Measurements from ENCODE around the gene DNTT. TPM values are rescaled to one million over a fixed set of nuclear protein-coding genes. Genes with fewer than 3 reads are reported as not detected.

DNTT gene
- total RNA-seq, 4 donors from 2014 or later, result not detected

GRCh38 chr10:96266118-96266770, 38.0 kb upstream of the DNTT start:
- peaks cover 0 to 38% (median 16%) of the 10 kb centered on the region in 4 donors for H3K4me1 ChIP-seq
- DNase-seq, result no peak
- H3K4me3 ChIP-seq, result no peak overlapping the region
- H3K27me3 ChIP-seq, result no peaks in the 10 kb centered on the region
- TF ChIP-seq POLR2A (IDR thresholded peaks at IDR 0.05) (no peak), CTCF (IDR thresholded peaks at IDR 0.05) (no peak)
- no peaks in the 10 kb centered on the region for H3K9me3 ChIP-seq
- H3K36me3 ChIP-seq, result no peaks in the 10 kb centered on the region
- peak overlapping the region in 3 of 4 donors; percentile 26 to 67 (median 37) for H3K27ac ChIP-seq

- no peak for DNase-seq
- Histone ChIP-seq H3K27ac (peak overlapping the region in 3 of 4 donors; percentile 34 to 76 (median 37)), H3K9me3 (no peaks in the 10 kb centered on the region), H3K4me3 (peak overlapping the region in 1 of 4 donors; percentile 1), H3K4me1 (peaks cover 0 to 41% (median 19%) of the 10 kb centered on the region in 4 donors), H3K27me3 (no peaks in the 10 kb centered on the region), H3K36me3 (no peaks in the 10 kb centered on the region)
- no peak for TF ChIP-seq CTCF (IDR thresholded peaks at IDR 0.05)
- TF ChIP-seq POLR2A (IDR thresholded peaks at IDR 0.05), result no peak
Observed at GRCh38 chr10:96267234-96267705, 37.0 kb upstream of the DNTT start.

GRCh38 chr10:96268341-96268909, 35.8 kb upstream of the DNTT start:
- Histone ChIP-seq H3K4me3 (peak overlapping the region in 3 of 4 donors; percentile 5 to 54 (median 49)), H3K27ac (peak overlapping the region; percentile 34 to 87 (median 79))

GRCh38 chr10:96269438-96270300, 34.6 kb upstream of the DNTT start:
- Histone ChIP-seq H3K27me3 (no peaks in the 10 kb centered on the region), H3K27ac (peak overlapping the region; percentile 76 to 87 (median 82)), H3K4me3 (peak overlapping the region; percentile 43 to 54 (median 47)), H3K4me1 (peaks cover 3 to 35% (median 13%) of the 10 kb centered on the region in 4 donors), H3K36me3 (no peaks in the 10 kb centered on the region), H3K9me3 (no peaks in the 10 kb centered on the region)
- DNase-seq, result peak in 1 of 3 donors; percentile 68
- no peak for TF ChIP-seq CTCF (IDR thresholded peaks at IDR 0.05)
- peak; percentile 5 to 58 for TF ChIP-seq POLR2A (IDR thresholded peaks at IDR 0.05)

More at GRCh38 chr10:96268341-96268909, 35.8 kb upstream of the DNTT start:
- H3K4me1 ChIP-seq, result peaks cover 3 to 40% (median 18%) of the 10 kb centered on the region in 4 donors
- TF ChIP-seq POLR2A (IDR thresholded peaks at IDR 0.05) (no peak), CTCF (IDR thresholded peaks at IDR 0.05) (no peak)
- no peaks in the 10 kb centered on the region for H3K27me3 ChIP-seq
- no peaks in the 10 kb centered on the region for H3K9me3 ChIP-seq
- no peak for DNase-seq
- H3K36me3 ChIP-seq, result no peaks in the 10 kb centered on the region

GRCh38 chr10:96270571-96270970, 33.7 kb upstream of the DNTT start:
- peak overlapping the region; percentile 43 to 54 (median 47) for H3K4me3 ChIP-seq
- H3K27me3 ChIP-seq, result no peaks in the 10 kb centered on the region
- DNase-seq, result no peak
- TF ChIP-seq CTCF (IDR thresholded peaks at IDR 0.05), result no peak
- TF ChIP-seq POLR2A (IDR thresholded peaks at IDR 0.05), result no peak
- H3K27ac ChIP-seq, result peak overlapping the region; percentile 76 to 87 (median 82)
- peaks cover 3 to 35% (median 11%) of the 10 kb centered on the region in 4 donors for H3K4me1 ChIP-seq
- H3K36me3 ChIP-seq, result no peaks in the 10 kb centered on the region
- H3K9me3 ChIP-seq, result no peaks in the 10 kb centered on the region

Data from Peyer's patch (tissue), 4 donors.